Natural killer cell (primary cell): ENCODE data around the gene SEMA4G. TPM values are rescaled to one million over a fixed set of nuclear protein-coding genes. Genes with fewer than 3 reads are reported as not detected.

Experiments used
- ATAC-seq, 3 donors: fragments of 150-1000 bp in 2 of 3; fragments of 200-7000 bp in 1 of 3; cut with Tn5 transposase; 1 replicate in 1 of 3; 2 replicates in 2 of 3; pipeline ENCODE4 v1.10.0; 2021; ENCODE audit warnings: mild to moderate bottlenecking in 2 of 3, moderate library complexity in 2 of 3
- DNase-seq, 2 donors: peaks; one replicate each; pipeline versions ENCODE4 v3.0.0 to v3.0.0-alpha.2; 2013 to 2021; ENCODE audit warnings: mixed read lengths in 1 of 2
- H3K27ac ChIP-seq: one replicate; pipeline ENCODE4 v1.5.1; 2013; ENCODE audit warnings: mild to moderate bottlenecking, low read length
- H3K27me3 ChIP-seq: one replicate; pipeline ENCODE4 v1.6.1; 2013; ENCODE audit warnings: low read length; ENCODE audit not compliant: control insufficient read depth, insufficient read depth
- H3K36me3 ChIP-seq: one replicate; pipeline ENCODE4 v1.6.1; 2013; ENCODE audit warnings: low read length; ENCODE audit not compliant: control insufficient read depth, insufficient read depth
- H3K4me1 ChIP-seq: one replicate; pipeline ENCODE4 v1.6.1; 2013; ENCODE audit warnings: low read length; ENCODE audit not compliant: control insufficient read depth, insufficient read depth
- H3K4me3 ChIP-seq: one replicate; pipeline ENCODE4 v1.5.1; 2013; ENCODE audit warnings: low read length
- H3K9me3 ChIP-seq: one replicate; pipeline ENCODE4 v1.6.1; 2013; ENCODE audit warnings: low read length; ENCODE audit not compliant: control insufficient read depth, insufficient read depth
- H3K27ac Mint-ChIP-seq, 2 donors: one replicate each; pipeline ENCODE4 v1.8.0; 2022; ENCODE audit warnings: mild to moderate bottlenecking in 2 of 2, mixed read lengths in 2 of 2, moderate library complexity in 1 of 2
- H3K27me3 Mint-ChIP-seq, 2 donors: one replicate each; pipeline ENCODE4 v1.8.0; 2022; ENCODE audit warnings: low read depth in 2 of 2, mixed read lengths in 2 of 2
- H3K36me3 Mint-ChIP-seq: one replicate; pipeline ENCODE4 v1.8.0; 2022; ENCODE audit warnings: mixed read lengths
- H3K4me1 Mint-ChIP-seq, 2 donors: one replicate each; pipeline ENCODE4 v1.8.0; 2022; ENCODE audit warnings: mixed read lengths in 2 of 2
- H3K4me3 Mint-ChIP-seq: one replicate; pipeline ENCODE4 v1.8.0; 2022; ENCODE audit warnings: mild to moderate bottlenecking, moderate library complexity, mixed read lengths
- H3K9me3 Mint-ChIP-seq, 2 donors: one replicate each; pipeline ENCODE4 v1.8.0; 2022; ENCODE audit warnings: mixed read lengths in 2 of 2
- WGBS: methylation state at CpG from one replicate; pipeline ENCODE4 v1.1.7; 2013; ENCODE audit warnings: missing lambda C conversion rate; ENCODE audit not compliant: insufficient coverage; 5-methylcytosine and 5-hydroxymethylcytosine counted together
- intact Hi-C: fragments of 100-400 bp; cut with micrococcal nuclease; formaldehyde crosslinking; loops from one replicate; pipeline ENCODE4 v1.14.2; 2022
- total RNA-seq, 4 donors: library from RNA; stranded (reverse); fragments of 120-200 nt in 1 of 4; gene quantifications; one replicate each; pipeline versions ENCODE4 v1.2.3 to v1.2.4, GENCODE V29; 2013 to 2022
- TF ChIP-seq, protein P1 (sequence below): fragments of 200-600 bp; IDR thresholded peaks from one replicate; pipeline ENCODE4 v1.8.0; 2022; ENCODE audit warnings: antibody characterized with exemption

Gene SEMA4G
- total RNA-seq, 3 donors from 2014 or later (not counting 1 experiment from before 2014, with no cell fraction given) = 0.53 to 1.7 TPM; not detected in 1

DNA sequence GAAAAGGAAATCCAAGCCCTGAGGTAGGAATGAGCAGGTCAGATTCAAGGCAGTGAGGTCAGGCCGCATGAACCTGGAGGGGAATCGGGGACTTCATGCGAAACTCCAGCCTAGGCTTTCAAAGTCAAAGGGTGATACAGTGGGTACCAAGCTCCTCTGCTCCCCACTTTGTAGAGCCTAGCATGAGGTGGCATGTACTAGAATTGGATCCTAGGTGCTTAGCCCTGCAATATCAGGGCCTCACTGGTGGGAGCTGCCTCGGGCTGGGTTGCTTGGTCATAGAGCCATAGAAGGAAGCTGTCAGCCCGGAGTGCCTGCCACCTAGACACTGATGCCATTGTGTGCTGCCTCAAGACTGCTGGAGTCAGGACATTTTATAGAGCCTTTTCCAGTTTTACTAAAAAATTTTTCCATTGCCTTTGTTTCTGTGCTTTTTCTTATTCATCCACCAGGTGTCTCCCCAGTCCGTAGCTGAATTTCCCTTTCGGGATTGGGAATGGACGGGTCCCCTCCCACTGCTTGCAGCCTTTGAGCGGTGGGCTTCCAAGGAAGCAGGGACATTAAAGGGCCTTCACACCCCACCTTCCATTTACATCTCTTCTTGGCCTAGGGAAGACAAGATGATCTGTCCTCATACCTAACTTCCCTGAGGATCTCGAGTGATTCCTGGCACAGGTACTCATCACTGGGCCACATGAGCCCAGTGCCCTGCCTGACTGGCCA is 24.8 kb downstream of the SEMA4G start:
- H3K27me3 Mint-ChIP-seq = no peaks in the 10 kb centered on the region
- peaks cover 9% of the 10 kb centered on the region for H3K36me3 Mint-ChIP-seq
- Histone ChIP-seq H3K4me3 (no peak overlapping the region), H3K9me3 (no peaks in the 10 kb centered on the region), H3K36me3 (peaks cover 18% of the 10 kb centered on the region), H3K4me1 (peaks cover 24% of the 10 kb centered on the region), H3K27me3 (no peaks in the 10 kb centered on the region), H3K27ac (no peak overlapping the region)
- TF ChIP-seq, protein P1, sequence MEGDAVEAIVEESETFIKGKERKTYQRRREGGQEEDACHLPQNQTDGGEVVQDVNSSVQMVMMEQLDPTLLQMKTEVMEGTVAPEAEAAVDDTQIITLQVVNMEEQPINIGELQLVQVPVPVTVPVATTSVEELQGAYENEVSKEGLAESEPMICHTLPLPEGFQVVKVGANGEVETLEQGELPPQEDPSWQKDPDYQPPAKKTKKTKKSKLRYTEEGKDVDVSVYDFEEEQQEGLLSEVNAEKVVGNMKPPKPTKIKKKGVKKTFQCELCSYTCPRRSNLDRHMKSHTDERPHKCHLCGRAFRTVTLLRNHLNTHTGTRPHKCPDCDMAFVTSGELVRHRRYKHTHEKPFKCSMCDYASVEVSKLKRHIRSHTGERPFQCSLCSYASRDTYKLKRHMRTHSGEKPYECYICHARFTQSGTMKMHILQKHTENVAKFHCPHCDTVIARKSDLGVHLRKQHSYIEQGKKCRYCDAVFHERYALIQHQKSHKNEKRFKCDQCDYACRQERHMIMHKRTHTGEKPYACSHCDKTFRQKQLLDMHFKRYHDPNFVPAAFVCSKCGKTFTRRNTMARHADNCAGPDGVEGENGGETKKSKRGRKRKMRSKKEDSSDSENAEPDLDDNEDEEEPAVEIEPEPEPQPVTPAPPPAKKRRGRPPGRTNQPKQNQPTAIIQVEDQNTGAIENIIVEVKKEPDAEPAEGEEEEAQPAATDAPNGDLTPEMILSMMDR = no peak
- whole genome bisulfite sequencing = 90% methylated on average over 10 of the region's 10 CpGs
- H3K4me3 Mint-ChIP-seq = no peak overlapping the region
- DNase-seq (no peak), ATAC-seq (no peak)
- peak overlapping the region; percentile 5 to 31 for H3K27ac Mint-ChIP-seq
- H3K9me3 Mint-ChIP-seq = no peaks in the 10 kb centered on the region
- H3K4me1 Mint-ChIP-seq = peaks cover 7 to 23% of the 10 kb centered on the region in 2 donors
- intact Hi-C loops = no loop called here

DNA sequence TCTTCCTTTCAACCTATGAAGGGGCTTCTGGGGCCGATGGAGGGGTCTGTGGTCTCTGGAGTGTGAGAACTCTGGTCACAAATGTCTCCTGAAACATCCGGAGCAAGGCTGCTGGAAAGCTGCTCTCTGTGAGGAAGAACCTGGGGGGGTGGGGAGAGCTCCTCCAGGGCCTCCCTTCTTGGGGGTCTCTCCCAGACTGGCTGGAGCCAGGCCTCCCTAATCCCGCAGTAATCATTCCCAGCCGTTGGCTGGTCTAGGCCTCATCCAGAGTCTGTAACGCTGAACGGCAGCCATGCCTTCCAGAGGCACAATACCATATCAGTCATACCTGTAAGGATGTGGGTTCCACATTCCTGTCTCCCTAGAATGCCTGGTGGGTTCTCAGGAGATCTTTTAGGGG is 25.9 kb downstream of the SEMA4G start:
- Histone ChIP-seq H3K36me3 (peaks cover 13% of the 10 kb centered on the region), H3K4me3 (no peak overlapping the region), H3K9me3 (no peaks in the 10 kb centered on the region), H3K27ac (no peak overlapping the region), H3K4me1 (peaks cover 29% of the 10 kb centered on the region), H3K27me3 (no peaks in the 10 kb centered on the region)
- Mint-ChIP-seq H3K4me1 (peaks cover 7 to 23% of the 10 kb centered on the region in 2 donors), H3K9me3 (no peaks in the 10 kb centered on the region), H3K27me3 (no peaks in the 10 kb centered on the region), H3K36me3 (peaks cover 9% of the 10 kb centered on the region), H3K27ac (peak overlapping the region in 1 of 2 donors; percentile 58), H3K4me3 (peak overlapping the region; percentile 42)
- DNase-seq (no peak), ATAC-seq (no peak)
- intact Hi-C loops = loop anchor here (5.0 kb wide), 1 partner anchor 37 kb away; the partner anchor contains the start of genes PDZD7 and SFXN3
- TF ChIP-seq, protein P1 = no peak
- WGBS = 88% methylated on average over 6 of the region's 6 CpGs

DNA sequence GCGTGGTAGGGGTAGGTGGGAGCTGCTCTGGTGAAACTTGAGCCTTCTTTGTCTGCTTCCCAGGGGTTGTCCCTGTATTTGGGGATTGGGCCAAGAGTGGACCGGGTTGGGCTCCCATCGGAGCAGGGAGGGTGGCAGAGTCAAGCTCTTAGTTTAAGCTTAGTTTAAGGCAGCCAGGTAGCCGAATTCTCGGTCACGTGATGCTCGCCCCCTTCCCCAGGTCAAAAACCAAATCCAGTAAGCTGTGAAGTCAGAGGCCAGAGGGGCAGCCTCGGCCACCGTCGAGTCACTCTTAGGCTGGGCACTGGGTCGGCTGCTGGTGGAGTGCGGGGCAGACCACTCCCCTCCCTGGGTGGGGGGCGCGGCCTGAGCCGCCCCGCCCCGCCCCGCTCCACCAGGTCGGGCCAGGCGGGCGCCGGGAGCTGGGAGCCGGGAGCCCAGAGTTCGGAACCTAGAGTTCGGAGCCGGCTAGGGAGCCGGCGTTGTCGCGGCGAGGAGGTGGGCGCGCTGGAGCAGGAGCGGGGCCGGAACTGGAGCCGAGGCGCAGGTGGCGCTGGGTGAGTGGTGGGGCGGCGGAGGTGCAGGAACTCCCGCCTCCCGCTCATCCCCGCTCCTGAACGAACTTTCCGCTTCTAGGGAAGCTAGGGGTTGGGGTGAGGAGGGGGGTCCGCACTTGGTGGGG is 27.5 kb downstream of the SEMA4G start:
- intact Hi-C loops = loop anchor here (5.0 kb wide), 1 partner anchor 35 kb away; the partner anchor contains the start of genes PDZD7 and SFXN3
- Histone ChIP-seq H3K36me3 (no peaks in the 10 kb centered on the region), H3K27me3 (no peaks in the 10 kb centered on the region), H3K9me3 (no peaks in the 10 kb centered on the region), H3K27ac (peak overlapping the region; percentile 77), H3K4me3 (peak overlapping the region; percentile 83), H3K4me1 (peaks cover 35% of the 10 kb centered on the region)
- Mint-ChIP-seq H3K4me1 (peaks cover 14 to 34% of the 10 kb centered on the region in 2 donors), H3K9me3 (no peaks in the 10 kb centered on the region), H3K36me3 (no peaks in the 10 kb centered on the region), H3K27me3 (peaks cover 0 to 4% of the 10 kb centered on the region in 2 donors), H3K27ac (peak overlapping the region; percentile 58 to 85), H3K4me3 (peak overlapping the region; percentile 89)
- TF ChIP-seq, protein P1 = no peak
- ATAC-seq (peak in 2 of 3 donors; percentile 2 to 10), DNase-seq (peak; percentile 24 to 66)
- WGBS = 3% methylated on average over 46 of the region's 46 CpGs
